ENCODE results near the gene PTPRN.
A peak's percentile ranks its signal among the peaks of the same experiment; 100 is the strongest.

Gene PTPRN

GRCh38 chr2:219282375-219282774 is 26.8 kb downstream of the PTPRN start:
- CTCF ChIA-PET = interaction anchor here (1.0 to 21.6 kb wide), 3 partner anchors 12 to 123 kb away, joined by 3 to 691 read pairs (median 17); no protein-coding TSS in a partner anchor
- no peak for DNase-seq (ENCODE audit: low read depth, low spot score)
- POLR2A ChIA-PET = no interaction called here
- H3K4me3 ChIP-seq (ENCODE audit: low read depth, low read length) = no peak overlapping the region
- no peak for TF ChIP-seq CTCF (IDR thresholded peaks at IDR 0.05; ENCODE audit: insufficient read depth, low read length, missing control alignments)

- no peak overlapping the region for H3K4me3 ChIP-seq (ENCODE audit: low read depth, low read length)
- CTCF ChIA-PET = interaction anchor here (2.4 to 21.6 kb wide), 3 partner anchors 13 to 122 kb away, joined by 8 to 691 read pairs (median 17); no protein-coding TSS in a partner anchor
- no peak for DNase-seq (ENCODE audit: low read depth, low spot score)
- POLR2A ChIA-PET = no interaction called here
- no peak for TF ChIP-seq CTCF (IDR thresholded peaks at IDR 0.05; ENCODE audit: insufficient read depth, low read length, missing control alignments)
Measured at GRCh38 chr2:219281588-219281987, 27.6 kb downstream of the PTPRN start.

- H3K4me3 ChIP-seq (ENCODE audit: low read depth, low read length) = peak overlapping the region; percentile 78
- no peak for TF ChIP-seq CTCF (IDR thresholded peaks at IDR 0.05; ENCODE audit: insufficient read depth, low read length, missing control alignments)
- ChIA-PET CTCF (interaction anchor here (1.0 to 21.6 kb wide), 7 partner anchors 14 to 249 kb away, joined by 3 to 691 read pairs (median 7); partner anchors contain the start of gene CNPPD1), POLR2A (interaction anchor here (0.7 kb wide), 1 partner anchor 11 kb away, joined by 3 read pairs; no protein-coding TSS in a partner anchor)
- no peak for DNase-seq (ENCODE audit: low read depth, low spot score)
Measured at GRCh38 chr2:219280651-219281050, 28.6 kb downstream of the PTPRN start.

GRCh38 chr2:219279916-219280516 is 29.2 kb downstream of the PTPRN start:
- ChIA-PET CTCF (interaction anchor here (1.0 to 21.6 kb wide), 8 partner anchors 12 to 250 kb away, joined by 3 to 691 read pairs (median 6); partner anchors contain the start of gene CNPPD1), POLR2A (interaction anchor here (0.7 to 3.1 kb wide), 5 partner anchors 10 to 86 kb away, joined by 3 to 17 read pairs (median 3); partner anchors contain the start of genes GLB1L and STK16)
- no peak for TF ChIP-seq CTCF (IDR thresholded peaks at IDR 0.05; ENCODE audit: insufficient read depth, low read length, missing control alignments)
- H3K4me3 ChIP-seq (ENCODE audit: low read depth, low read length) = peak overlapping the region; percentile 78
- DNase-seq (ENCODE audit: low read depth, low spot score) = no peak

GRCh38 chr2:219279151-219279915 is 29.9 kb downstream of the PTPRN start, which contains the start of gene DNAJB2:
Gene DNAJB2, plus strand, starts transcription at chr2:219279366. Its CDS starts 468 bp downstream, at chr2:219279834.
- peak; percentile 2 for TF ChIP-seq CTCF (IDR thresholded peaks at IDR 0.05; ENCODE audit: insufficient read depth, low read length, missing control alignments)
- CTCF ChIA-PET = interaction anchor here (0.9 to 21.6 kb wide), 15 partner anchors 11 to 250 kb away, joined by 3 to 691 read pairs (median 7); partner anchors contain the start of gene TUBA4B
- POLR2A ChIA-PET = interaction anchor here (0.6 to 3.1 kb wide), 13 partner anchors 9 to 103 kb away, joined by 3 to 17 read pairs (median 4); partner anchors contain the start of genes ABCB6, ANKZF1, CNPPD1 and GLB1L
- H3K4me3 ChIP-seq (ENCODE audit: low read depth, low read length) = peak within 1 kb of the TSS; percentile 78
- peak; percentile 93 for DNase-seq (ENCODE audit: low read depth, low spot score)

Data from AG04449 (cell line).